ENCODE data around the gene GAD1.

GAD1 gene

DNA sequence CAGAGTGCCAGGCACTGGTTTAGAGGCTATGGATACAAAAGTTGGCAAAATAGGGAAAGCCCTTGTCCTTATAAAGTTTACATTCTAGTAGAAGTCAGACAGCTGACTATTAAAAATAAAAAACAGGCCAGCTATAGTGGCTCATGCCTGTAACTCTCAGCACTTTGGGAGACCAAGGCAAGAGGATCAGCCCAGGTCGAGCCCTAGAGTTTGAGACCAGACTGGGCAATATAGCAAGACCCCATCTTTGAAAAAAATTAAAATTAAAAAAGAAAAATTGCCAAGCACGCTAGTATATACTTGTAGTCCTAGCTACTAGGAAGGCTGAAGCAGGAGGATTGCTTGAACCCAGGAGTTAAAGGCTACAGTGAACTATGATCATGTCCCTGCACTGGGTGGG is 34.0 kb upstream of the GAD1 start:
- Histone ChIP-seq H3K9me3 (ENCODE audit: low read depth, low read length) (no peaks in the 10 kb centered on the region), H3K9ac (ENCODE audit: insufficient read length) (no peak overlapping the region), H3K36me3 (ENCODE audit: insufficient read depth, low read length) (no peaks in the 10 kb centered on the region), H3K27ac (no peak overlapping the region), H3K4me3 (no peak overlapping the region)
- TF ChIP-seq FOXP2 (optimal IDR thresholded peaks at IDR 0.05; ENCODE audit: control extremely low read depth, extremely low read length, insufficient read depth) (no peak), EZH2 (IDR thresholded peaks at IDR 0.05) (no peak), POLR2AphosphoS5 (IDR thresholded peaks at IDR 0.05; ENCODE audit: borderline replicate concordance, low read depth, low read length) (no peak)
- DNase-seq (ENCODE audit: low read depth, low spot score) = no peak

DNA sequence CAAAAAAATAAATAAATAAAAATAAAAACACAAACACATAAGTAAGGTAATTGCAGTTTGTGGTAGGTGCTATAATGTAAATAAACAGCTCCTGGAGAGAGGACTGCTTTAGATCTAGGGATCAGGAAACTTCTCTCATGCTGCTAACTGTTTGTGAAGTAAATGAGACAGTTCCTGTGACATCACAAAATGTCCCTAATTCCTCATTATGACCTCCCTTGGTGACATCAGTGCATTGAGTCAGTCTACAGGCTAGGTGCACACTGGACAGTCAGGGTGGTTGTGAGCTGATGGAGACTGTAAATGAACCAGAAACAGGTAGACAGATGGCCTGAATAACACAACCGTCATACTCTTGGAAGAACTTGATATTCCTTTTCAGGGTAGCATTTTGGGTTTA is 33.1 kb upstream of the GAD1 start:
- Histone ChIP-seq H3K36me3 (ENCODE audit: insufficient read depth, low read length) (no peaks in the 10 kb centered on the region), H3K9ac (ENCODE audit: insufficient read length) (no peak overlapping the region), H3K27ac (no peak overlapping the region), H3K9me3 (ENCODE audit: low read depth, low read length) (no peaks in the 10 kb centered on the region), H3K4me3 (no peak overlapping the region)
- DNase-seq (ENCODE audit: low read depth, low spot score) = no peak
- no peak for TF ChIP-seq EZH2 (IDR thresholded peaks at IDR 0.05)
- no peak for TF ChIP-seq POLR2AphosphoS5 (IDR thresholded peaks at IDR 0.05; ENCODE audit: borderline replicate concordance, low read depth, low read length)
- TF ChIP-seq FOXP2 (optimal IDR thresholded peaks at IDR 0.05; ENCODE audit: control extremely low read depth, extremely low read length, insufficient read depth) = no peak

DNA sequence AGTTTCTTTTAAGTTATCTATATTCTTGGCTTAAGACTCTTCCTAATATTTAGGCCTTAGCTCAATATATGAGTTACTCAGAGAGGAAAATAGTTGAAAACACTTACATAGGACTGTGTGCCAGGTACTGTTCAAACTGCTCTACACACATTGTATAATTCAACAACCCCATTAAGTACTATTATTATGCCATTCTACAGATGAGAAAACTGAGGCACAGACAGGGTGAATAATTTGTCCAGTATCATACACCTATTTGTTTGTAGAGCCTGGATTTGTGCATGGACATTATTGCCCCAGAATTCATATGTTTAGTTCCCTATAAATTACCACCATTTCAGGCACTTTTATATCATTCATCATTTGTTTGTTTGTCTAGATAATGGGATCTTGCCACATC is 17.7 kb upstream of the GAD1 start:
- Histone ChIP-seq H3K27ac (no peak overlapping the region), H3K9me3 (ENCODE audit: low read depth, low read length) (no peaks in the 10 kb centered on the region), H3K9ac (ENCODE audit: insufficient read length) (no peak overlapping the region), H3K36me3 (ENCODE audit: insufficient read depth, low read length) (no peaks in the 10 kb centered on the region), H3K4me3 (no peak overlapping the region)
- TF ChIP-seq FOXP2 (optimal IDR thresholded peaks at IDR 0.05; ENCODE audit: control extremely low read depth, extremely low read length, insufficient read depth) (no peak), POLR2AphosphoS5 (IDR thresholded peaks at IDR 0.05; ENCODE audit: borderline replicate concordance, low read depth, low read length) (no peak), EZH2 (IDR thresholded peaks at IDR 0.05) (no peak)
- DNase-seq (ENCODE audit: low read depth, low spot score) = no peak

DNA sequence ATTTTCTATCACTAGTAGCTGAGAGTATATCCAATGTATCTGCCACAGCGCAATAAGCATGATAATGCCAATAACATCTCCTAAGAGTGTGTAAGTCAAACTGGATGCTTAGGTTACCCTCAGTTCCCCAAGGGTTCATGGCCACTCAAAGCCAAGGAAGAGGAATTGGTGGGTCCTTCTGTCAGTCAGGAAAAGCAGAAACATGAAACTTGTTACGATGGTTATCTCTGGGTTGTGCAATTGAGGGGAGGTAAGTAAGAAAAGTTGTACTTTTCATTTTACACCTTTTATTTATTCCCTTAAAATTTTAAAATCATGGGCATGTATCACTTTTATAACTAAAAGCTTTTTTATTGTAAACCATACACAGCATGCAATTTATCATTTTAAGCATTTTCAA is 10.1 kb upstream of the GAD1 start:
- no peak for DNase-seq (ENCODE audit: low read depth, low spot score)
- TF ChIP-seq POLR2AphosphoS5 (IDR thresholded peaks at IDR 0.05; ENCODE audit: borderline replicate concordance, low read depth, low read length) (no peak), EZH2 (IDR thresholded peaks at IDR 0.05) (no peak), FOXP2 (optimal IDR thresholded peaks at IDR 0.05; ENCODE audit: control extremely low read depth, extremely low read length, insufficient read depth) (no peak)
- Histone ChIP-seq H3K36me3 (ENCODE audit: insufficient read depth, low read length) (no peaks in the 10 kb centered on the region), H3K27ac (no peak overlapping the region), H3K4me3 (no peak overlapping the region), H3K9ac (ENCODE audit: insufficient read length) (no peak overlapping the region), H3K9me3 (ENCODE audit: low read depth, low read length) (no peaks in the 10 kb centered on the region)

DNA sequence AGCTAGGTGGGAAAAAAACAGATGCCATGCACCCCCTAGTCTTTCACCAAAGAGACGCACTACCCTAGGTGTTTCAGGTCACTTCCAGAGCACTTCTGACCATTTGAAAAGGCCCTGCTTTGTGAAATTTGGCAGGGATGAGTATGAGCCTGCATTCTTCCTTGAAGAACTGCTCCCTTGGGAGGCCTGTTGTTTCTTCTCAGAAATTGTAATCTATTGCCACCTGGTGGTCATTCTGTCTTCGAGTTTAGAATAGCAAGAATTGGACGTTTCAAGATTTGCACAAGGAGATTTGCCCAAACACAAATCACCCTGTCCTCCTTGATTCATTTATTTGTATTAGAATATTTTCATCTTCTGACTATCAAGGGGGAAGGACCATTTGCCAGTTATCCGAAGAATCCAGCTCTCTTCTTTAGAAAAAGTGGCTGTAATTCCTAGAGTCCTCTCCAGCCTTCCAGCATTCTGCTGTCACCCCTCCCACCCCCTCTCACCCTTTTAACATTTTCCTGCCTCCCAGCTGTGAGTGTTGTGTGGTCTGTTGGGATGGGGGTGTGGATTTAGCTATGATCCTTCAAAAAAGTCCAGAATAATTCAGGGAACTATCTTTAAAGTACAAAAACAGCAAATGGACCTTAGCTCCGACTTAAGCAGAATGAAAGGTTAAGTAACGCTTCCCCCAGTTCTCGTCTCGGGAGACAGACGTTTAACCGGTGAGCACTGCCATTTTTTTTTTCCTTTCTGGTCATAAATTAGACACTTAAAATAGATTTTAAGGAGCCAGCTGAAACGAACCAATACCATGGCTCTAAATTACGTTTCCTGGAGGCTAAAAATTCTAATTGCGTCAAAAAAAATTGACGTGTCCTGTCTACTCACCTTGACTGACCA is 3.7 kb upstream of the GAD1 start:
- no peaks in the 10 kb centered on the region for H3K9me3 ChIP-seq (ENCODE audit: low read depth, low read length)
- no peak for TF ChIP-seq POLR2AphosphoS5 (IDR thresholded peaks at IDR 0.05; ENCODE audit: borderline replicate concordance, low read depth, low read length)
- TF ChIP-seq FOXP2 (optimal IDR thresholded peaks at IDR 0.05; ENCODE audit: control extremely low read depth, extremely low read length, insufficient read depth) = no peak
- TF ChIP-seq EZH2 (IDR thresholded peaks at IDR 0.05) = peak; percentile 31
- H3K4me3 ChIP-seq = no peak overlapping the region
- H3K9ac ChIP-seq (ENCODE audit: insufficient read length) = no peak overlapping the region
- no peaks in the 10 kb centered on the region for H3K36me3 ChIP-seq (ENCODE audit: insufficient read depth, low read length)
- DNase-seq (ENCODE audit: low read depth, low spot score) = peak; percentile 91
- H3K27ac ChIP-seq = no peak overlapping the region

DNA sequence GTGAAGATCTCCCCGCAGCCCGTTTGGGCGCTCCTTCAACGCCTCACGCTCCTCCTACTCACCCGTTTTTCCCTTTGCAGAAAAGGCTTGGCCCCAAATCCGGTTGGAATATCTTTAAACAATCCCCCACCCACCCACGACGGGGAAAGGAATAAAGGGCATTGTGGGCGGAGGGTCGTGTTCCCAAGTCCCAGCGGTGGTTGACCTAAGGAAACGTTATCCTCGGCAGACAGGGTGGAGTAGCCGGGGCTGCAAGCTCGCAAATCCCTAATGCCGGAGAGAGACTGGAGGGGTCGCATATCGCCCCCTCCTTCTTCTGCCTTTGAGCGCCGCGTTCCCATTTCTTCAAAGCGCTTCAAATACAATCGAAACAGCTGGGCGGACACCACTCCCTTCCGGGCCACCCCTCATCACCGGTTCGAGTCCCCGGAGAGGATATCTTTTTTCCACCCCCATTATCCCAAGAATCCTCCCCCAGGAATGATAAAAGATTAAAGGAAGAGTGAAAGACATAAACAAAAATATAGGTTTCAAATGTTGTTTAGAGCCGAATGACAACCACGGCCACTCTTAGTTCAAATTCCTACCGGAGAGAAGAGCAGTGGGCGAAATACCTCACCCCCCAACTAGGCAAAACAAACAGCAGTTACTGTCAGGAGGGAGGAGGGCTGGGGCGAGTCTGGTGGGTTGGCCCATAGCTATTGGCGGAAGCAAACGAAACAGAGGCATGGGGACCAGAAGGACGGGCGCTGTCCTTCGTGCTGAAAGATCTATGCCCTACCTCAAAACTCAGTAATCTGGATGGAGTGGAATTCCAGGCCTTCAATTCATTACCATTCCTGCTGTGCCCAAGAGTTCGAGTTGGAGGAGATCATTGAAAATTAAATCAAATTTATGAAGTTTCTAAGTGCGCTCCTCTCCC is 2.8 kb upstream of the GAD1 start:
- no peak for TF ChIP-seq EZH2 (IDR thresholded peaks at IDR 0.05)
- TF ChIP-seq FOXP2 (optimal IDR thresholded peaks at IDR 0.05; ENCODE audit: control extremely low read depth, extremely low read length, insufficient read depth) = no peak
- no peak for TF ChIP-seq POLR2AphosphoS5 (IDR thresholded peaks at IDR 0.05; ENCODE audit: borderline replicate concordance, low read depth, low read length)
- Histone ChIP-seq H3K9me3 (ENCODE audit: low read depth, low read length) (no peaks in the 10 kb centered on the region), H3K4me3 (no peak overlapping the region), H3K36me3 (ENCODE audit: insufficient read depth, low read length) (no peaks in the 10 kb centered on the region), H3K9ac (ENCODE audit: insufficient read length) (no peak overlapping the region), H3K27ac (no peak overlapping the region)
- no peak for DNase-seq (ENCODE audit: low read depth, low spot score)

DNA sequence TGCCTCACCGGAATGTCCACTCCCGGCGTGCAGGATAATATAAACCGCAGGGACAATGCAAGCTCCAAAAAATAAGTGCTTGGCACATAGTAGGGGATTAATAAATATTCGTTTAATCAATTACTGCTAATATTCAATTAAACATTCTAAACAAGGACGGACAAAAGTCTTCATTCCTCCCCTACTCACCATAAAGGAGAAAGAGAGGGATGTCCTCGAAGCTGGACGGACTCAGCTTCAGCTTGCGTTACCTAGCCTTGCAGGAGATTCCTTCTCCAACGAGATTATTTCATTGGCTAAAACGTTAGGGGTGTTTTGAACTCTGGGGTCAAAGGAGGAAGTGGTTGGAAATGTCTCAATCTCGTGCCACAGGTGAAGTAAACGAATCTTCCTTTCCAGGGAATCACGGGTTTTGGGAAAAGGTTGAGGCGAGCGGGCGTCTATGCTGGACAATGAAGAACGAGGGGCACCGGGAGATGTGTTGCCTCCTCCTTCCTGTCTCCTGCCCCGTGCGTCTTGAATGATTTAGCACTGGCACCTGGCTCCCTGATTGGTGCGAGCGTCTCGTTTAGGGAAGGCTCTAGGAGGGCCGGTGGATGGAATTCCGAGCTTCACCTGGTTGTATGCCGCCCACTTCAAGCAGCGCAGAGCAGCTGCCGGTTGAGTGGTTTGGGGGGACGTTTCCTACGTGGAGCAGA is 2.0 kb upstream of the GAD1 start:
- Histone ChIP-seq H3K27ac (no peak overlapping the region), H3K9me3 (ENCODE audit: low read depth, low read length) (no peaks in the 10 kb centered on the region), H3K36me3 (ENCODE audit: insufficient read depth, low read length) (no peaks in the 10 kb centered on the region), H3K4me3 (no peak overlapping the region), H3K9ac (ENCODE audit: insufficient read length) (no peak overlapping the region)
- no peak for DNase-seq (ENCODE audit: low read depth, low spot score)
- TF ChIP-seq POLR2AphosphoS5 (IDR thresholded peaks at IDR 0.05; ENCODE audit: borderline replicate concordance, low read depth, low read length) (no peak), FOXP2 (optimal IDR thresholded peaks at IDR 0.05; ENCODE audit: control extremely low read depth, extremely low read length, insufficient read depth) (no peak), EZH2 (IDR thresholded peaks at IDR 0.05) (no peak)

DNA sequence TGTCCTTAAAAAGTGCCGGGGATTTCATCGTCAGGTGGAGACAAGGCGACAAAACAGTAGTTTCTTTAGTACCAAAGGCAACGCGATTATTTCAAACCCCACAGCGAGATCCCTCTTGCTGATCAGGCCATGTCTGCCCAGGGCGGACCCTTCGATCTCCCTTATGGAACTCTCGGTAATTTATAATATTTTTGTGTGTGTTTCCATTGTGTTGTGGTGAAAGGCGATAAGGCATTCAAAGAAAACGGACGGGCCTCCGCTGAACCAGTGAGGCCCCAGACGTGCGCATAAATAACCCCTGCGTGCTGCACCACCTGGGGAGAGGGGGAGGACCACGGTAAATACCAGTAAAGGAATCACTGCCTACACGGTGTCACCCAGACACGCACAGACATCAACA is 1.4 kb upstream of the GAD1 start:
- Histone ChIP-seq H3K9ac (ENCODE audit: insufficient read length) (no peak overlapping the region), H3K36me3 (ENCODE audit: insufficient read depth, low read length) (no peaks in the 10 kb centered on the region), H3K27ac (no peak overlapping the region), H3K4me3 (no peak overlapping the region), H3K9me3 (ENCODE audit: low read depth, low read length) (no peaks in the 10 kb centered on the region)
- TF ChIP-seq FOXP2 (optimal IDR thresholded peaks at IDR 0.05; ENCODE audit: control extremely low read depth, extremely low read length, insufficient read depth) = no peak
- TF ChIP-seq POLR2AphosphoS5 (IDR thresholded peaks at IDR 0.05; ENCODE audit: borderline replicate concordance, low read depth, low read length) = no peak
- TF ChIP-seq EZH2 (IDR thresholded peaks at IDR 0.05) = no peak
- no peak for DNase-seq (ENCODE audit: low read depth, low spot score)
